ENCODE results near the gene PRR19. TPM values are rescaled to one million over a fixed set of nuclear protein-coding genes. Genes with fewer than 3 reads are reported as not detected.

PRR19 gene
- total and polyA plus RNA-seq, 7 donors = 0.17 to 0.73 (median 0.51) TPM; not detected in 2

GRCh38 chr19:42271861-42272534 is 29.9 kb upstream of the PRR19 start:
- peak overlapping the region; percentile 81 for H3K4me3 ChIP-seq
- 81 to 87% (median 84%) methylated on average over 31 to 35 of the region's 35 CpGs for WGBS, 3 donors
- H3K36me3 ChIP-seq (ENCODE audit: insufficient read depth in 1 of 2, low read depth in 1 of 2) = peaks cover 4 to 47% of the 10 kb centered on the region in 2 donors
- H3K27me3 ChIP-seq (ENCODE audit: insufficient read depth in 3 of 3, low read length in 2 of 3) = no peaks in the 10 kb centered on the region
- DNase-seq = peak in 1 of 2 donors; percentile 13
- H3K9me3 ChIP-seq = no peaks in the 10 kb centered on the region
- peak overlapping the region; percentile 98 for H3K27ac ChIP-seq
- intact Hi-C loops (cut with DNase I) = no loop called here
- peaks cover 53% of the 10 kb centered on the region for H3K4me1 ChIP-seq
- no peak for TF ChIP-seq CTCF (IDR thresholded peaks at IDR 0.05)
- no peak for ATAC-seq

GRCh38 chr19:42272535-42272897 is 29.4 kb upstream of the PRR19 start:
- Histone ChIP-seq H3K9me3 (no peaks in the 10 kb centered on the region), H3K4me3 (no peak overlapping the region), H3K27me3 (ENCODE audit: insufficient read depth in 3 of 3, low read length in 2 of 3) (no peaks in the 10 kb centered on the region), H3K27ac (peak overlapping the region; percentile 98), H3K4me1 (peaks cover 57% of the 10 kb centered on the region), H3K36me3 (ENCODE audit: insufficient read depth in 1 of 2, low read depth in 1 of 2) (peaks cover 4 to 47% of the 10 kb centered on the region in 2 donors)
- intact Hi-C loops (cut with DNase I) = no loop called here
- peak in 1 of 2 donors; percentile 54 for DNase-seq
- TF ChIP-seq CTCF (IDR thresholded peaks at IDR 0.05) = no peak
- WGBS, 3 donors = 77 to 85% (median 85%) methylated on average over 8 to 9 of the region's 9 CpGs
- ATAC-seq = no peak

GRCh38 chr19:42272989-42273406 is 28.9 kb upstream of the PRR19 start:
- DNase-seq = peak in 1 of 2 donors; percentile 56
- 93 to 95% (median 94%) methylated on average over 22 to 23 of the region's 23 CpGs for WGBS, 3 donors

GRCh38 chr19:42273407-42274064 is 28.4 kb upstream of the PRR19 start:
- peaks cover 62% of the 10 kb centered on the region for H3K4me1 ChIP-seq
- H3K9me3 ChIP-seq = no peaks in the 10 kb centered on the region
- 91 to 93% (median 91%) methylated on average over 37 to 43 of the region's 43 CpGs for WGBS, 3 donors
- peak overlapping the region; percentile 5 for H3K27ac ChIP-seq
- no peak for ATAC-seq
- TF ChIP-seq CTCF (IDR thresholded peaks at IDR 0.05) = no peak
- no peaks in the 10 kb centered on the region for H3K27me3 ChIP-seq (ENCODE audit: insufficient read depth in 3 of 3, low read length in 2 of 3)
- intact Hi-C loops (cut with DNase I) = no loop called here
- peaks cover 4 to 47% of the 10 kb centered on the region in 2 donors for H3K36me3 ChIP-seq (ENCODE audit: insufficient read depth in 1 of 2, low read depth in 1 of 2)
- no peak for DNase-seq
- H3K4me3 ChIP-seq = no peak overlapping the region

More at GRCh38 chr19:42272989-42273406, 28.9 kb upstream of the PRR19 start:
- intact Hi-C loops (cut with DNase I) = no loop called here
- ATAC-seq = no peak
- Histone ChIP-seq H3K4me1 (peaks cover 57% of the 10 kb centered on the region), H3K27ac (no peak overlapping the region), H3K9me3 (no peaks in the 10 kb centered on the region), H3K27me3 (ENCODE audit: insufficient read depth in 3 of 3, low read length in 2 of 3) (no peaks in the 10 kb centered on the region), H3K36me3 (ENCODE audit: insufficient read depth in 1 of 2, low read depth in 1 of 2) (peaks cover 4 to 47% of the 10 kb centered on the region in 2 donors), H3K4me3 (no peak overlapping the region)
- no peak for TF ChIP-seq CTCF (IDR thresholded peaks at IDR 0.05)
